WTC11 (cell line): ENCODE results near the gene AKAP6. TPM values are rescaled to one million over a fixed set of nuclear protein-coding genes. Genes with fewer than 3 reads are reported as not detected.

Experiments
- ATAC-seq: fragments of 200-7000 bp; cut with Tn5 transposase; 2 replicates; pipeline ENCODE4 v1.10.0; 2021; ENCODE audit warnings: mild to moderate bottlenecking, moderate library complexity
- CTCF ChIA-PET: fragments of 300-600 bp; sonication (Branson Sonifier 250); formaldehyde crosslinking; loops from one replicate; lab custom pipeline; 2021; ENCODE audit warnings: antibody characterized with exemption; lab: Charles Lee
- POLR2A ChIA-PET: fragments of 350-600 bp; sonication (Branson Sonifier 250); formaldehyde crosslinking; loops from one replicate; lab custom pipeline; 2021; ENCODE audit warnings: antibody characterized with exemption; lab: Charles Lee
- DNase-seq: peaks from one replicate; pipeline ENCODE4 v3.0.0; 2021; ENCODE audit warnings: low spot score
- H3K27ac Mint-ChIP-seq: 2 replicates; pipeline ENCODE4 v1.8.0; 2021; ENCODE audit warnings: mixed read lengths
- H3K27me3 Mint-ChIP-seq: 2 replicates; pipeline ENCODE4 v1.8.0; 2021; ENCODE audit warnings: low read depth, mild to moderate bottlenecking, moderate library complexity, mixed read lengths
- H3K36me3 Mint-ChIP-seq: 2 replicates; pipeline ENCODE4 v1.8.0; 2021; ENCODE audit warnings: mixed read lengths
- H3K4me1 Mint-ChIP-seq: 2 replicates; pipeline ENCODE4 v1.8.0; 2022; ENCODE audit warnings: mixed read lengths
- H3K4me3 Mint-ChIP-seq: 2 replicates; pipeline ENCODE4 v1.8.0; 2021; ENCODE audit warnings: mild to moderate bottlenecking, moderate library complexity, mixed read lengths
- H3K9me3 Mint-ChIP-seq: 2 replicates; pipeline ENCODE4 v1.8.0; 2021; ENCODE audit warnings: mixed read lengths
- CBFB ChIP-seq: sonication (generic); formaldehyde crosslinking; IDR thresholded peaks from 2 replicates; pipeline ENCODE4 v1.8.1; 2022; ENCODE audit warnings: mild to moderate bottlenecking, low read depth, missing genetic modification reagents
- CREM ChIP-seq: sonication (generic); formaldehyde crosslinking; IDR thresholded peaks from 2 replicates; pipeline ENCODE4 v1.8.1; 2022; ENCODE audit warnings: mild to moderate bottlenecking, missing genetic modification reagents, moderate library complexity
- ETV6 ChIP-seq: sonication (generic); formaldehyde crosslinking; IDR thresholded peaks from 2 replicates; pipeline ENCODE4 v1.8.1; 2022; ENCODE audit warnings: mild to moderate bottlenecking, missing genetic modification reagents
- FOXJ3 ChIP-seq: sonication (generic); formaldehyde crosslinking; IDR thresholded peaks from 2 replicates; pipeline ENCODE4 v1.9.0; 2021; ENCODE audit warnings: missing genetic modification reagents, mild to moderate bottlenecking, borderline replicate concordance
- FOXP1 ChIP-seq: sonication (generic); formaldehyde crosslinking; IDR thresholded peaks from 2 replicates; pipeline ENCODE4 v1.8.0; 2022; ENCODE audit warnings: missing genetic modification reagents, mild to moderate bottlenecking, moderate library complexity, borderline replicate concordance
- GABPB1 ChIP-seq: sonication (generic); formaldehyde crosslinking; IDR thresholded peaks from 2 replicates; pipeline ENCODE4 v1.8.1; 2023; ENCODE audit warnings: mild to moderate bottlenecking, missing genetic modification reagents
- GTF2I ChIP-seq: fragments of 250-450 bp; sonication (Bioruptor Pico); conservative IDR thresholded peaks from 2 replicates; pipeline ENCODE4 v1.4.0; 2021; ENCODE audit warnings: mild to moderate bottlenecking
- NR1H2 ChIP-seq: sonication (generic); formaldehyde crosslinking; IDR thresholded peaks from 2 replicates; pipeline ENCODE4 v1.9.0; 2021; ENCODE audit warnings: mild to moderate bottlenecking, moderate library complexity, missing genetic modification reagents
- NR3C1 ChIP-seq: sonication (generic); formaldehyde crosslinking; conservative IDR thresholded peaks from 2 replicates; pipeline ENCODE4 v1.8.1; 2023; ENCODE audit warnings: low read depth, mild to moderate bottlenecking, missing genetic modification reagents
- PRRX2 ChIP-seq: fragments of 250-450 bp; sonication (Bioruptor Pico); IDR thresholded peaks from 2 replicates; pipeline ENCODE4 v1.8.0; 2021; ENCODE audit warnings: mild to moderate bottlenecking
- RORB ChIP-seq: fragments of 250-450 bp; sonication (Bioruptor Pico); IDR thresholded peaks from 2 replicates; pipeline ENCODE4 v1.9.0; 2021; ENCODE audit warnings: mild to moderate bottlenecking
- SMAD4 ChIP-seq: sonication (generic); formaldehyde crosslinking; IDR thresholded peaks from 2 replicates; pipeline ENCODE4 v1.8.0; 2022; ENCODE audit warnings: mild to moderate bottlenecking, missing genetic modification reagents
- TCF7 ChIP-seq: sonication (generic); formaldehyde crosslinking; IDR thresholded peaks from 2 replicates; pipeline ENCODE4 v1.8.0; 2022; ENCODE audit warnings: mild to moderate bottlenecking, low read depth, missing genetic modification reagents, moderate library complexity
- total RNA-seq: library from RNA; stranded (reverse); gene quantifications from 3 replicates; pipeline ENCODE4 v1.2.3, GENCODE V29; 2021
- TF ChIP-seq, protein P1 (sequence below): fragments of 200-600 bp; IDR thresholded peaks from 2 replicates; pipeline ENCODE4 v1.8.0; 2022; ENCODE audit warnings: antibody characterized with exemption
- TF ChIP-seq, protein P2 (sequence below): sonication (generic); formaldehyde crosslinking; IDR thresholded peaks from 2 replicates; pipeline ENCODE4 v1.8.1; 2022; ENCODE audit warnings: low read depth, missing genetic modification reagents, borderline replicate concordance
- TF ChIP-seq, protein P3 (sequence below): sonication (generic); formaldehyde crosslinking; IDR thresholded peaks from 2 replicates; pipeline ENCODE4 v1.8.0; 2023; ENCODE audit warnings: missing genetic modification reagents
- TF ChIP-seq, protein P4 (sequence below): fragments of 250-450 bp; sonication (Bioruptor Pico); conservative IDR thresholded peaks from 2 replicates; pipeline ENCODE4 v1.9.0; 2021; ENCODE audit warnings: mild to moderate bottlenecking
- TF ChIP-seq, protein P5 (sequence below): sonication (generic); formaldehyde crosslinking; IDR thresholded peaks from 2 replicates; pipeline ENCODE4 v1.8.1; 2023; ENCODE audit warnings: mild to moderate bottlenecking, missing genetic modification reagents, moderate library complexity
- TF ChIP-seq, protein P6 (sequence below): fragments of 250-450 bp; sonication (Bioruptor Pico); IDR thresholded peaks from 2 replicates; pipeline ENCODE4 v1.8.0; 2021; ENCODE audit warnings: mild to moderate bottlenecking

Gene AKAP6
- total RNA-seq, 1 experiment from 2014 or later = 0.63 TPM

DNA sequence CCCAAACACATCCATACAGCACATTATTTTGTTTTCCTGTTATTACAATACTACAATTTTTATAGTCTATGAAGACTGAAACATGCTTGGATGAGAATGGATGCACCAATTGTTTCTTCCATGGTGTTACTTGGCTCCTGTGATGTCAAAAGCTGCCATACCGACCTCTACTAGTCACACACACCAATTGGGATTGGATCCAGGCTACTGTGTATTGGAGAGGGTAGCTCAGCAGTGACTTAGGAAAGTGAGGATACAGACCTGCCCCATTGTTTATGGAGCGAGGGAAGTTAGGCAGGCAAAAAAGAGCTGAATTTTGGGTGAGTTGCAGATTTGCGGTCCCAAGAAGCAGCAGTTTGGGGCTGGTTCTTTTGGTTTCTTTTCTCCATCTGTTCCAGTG lies 30.8 kb upstream of the AKAP6 start (continued):
- TF ChIP-seq, protein P1, sequence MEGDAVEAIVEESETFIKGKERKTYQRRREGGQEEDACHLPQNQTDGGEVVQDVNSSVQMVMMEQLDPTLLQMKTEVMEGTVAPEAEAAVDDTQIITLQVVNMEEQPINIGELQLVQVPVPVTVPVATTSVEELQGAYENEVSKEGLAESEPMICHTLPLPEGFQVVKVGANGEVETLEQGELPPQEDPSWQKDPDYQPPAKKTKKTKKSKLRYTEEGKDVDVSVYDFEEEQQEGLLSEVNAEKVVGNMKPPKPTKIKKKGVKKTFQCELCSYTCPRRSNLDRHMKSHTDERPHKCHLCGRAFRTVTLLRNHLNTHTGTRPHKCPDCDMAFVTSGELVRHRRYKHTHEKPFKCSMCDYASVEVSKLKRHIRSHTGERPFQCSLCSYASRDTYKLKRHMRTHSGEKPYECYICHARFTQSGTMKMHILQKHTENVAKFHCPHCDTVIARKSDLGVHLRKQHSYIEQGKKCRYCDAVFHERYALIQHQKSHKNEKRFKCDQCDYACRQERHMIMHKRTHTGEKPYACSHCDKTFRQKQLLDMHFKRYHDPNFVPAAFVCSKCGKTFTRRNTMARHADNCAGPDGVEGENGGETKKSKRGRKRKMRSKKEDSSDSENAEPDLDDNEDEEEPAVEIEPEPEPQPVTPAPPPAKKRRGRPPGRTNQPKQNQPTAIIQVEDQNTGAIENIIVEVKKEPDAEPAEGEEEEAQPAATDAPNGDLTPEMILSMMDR = no peak
- TF ChIP-seq PRRX2 = no peak
- TF ChIP-seq, protein P2, sequence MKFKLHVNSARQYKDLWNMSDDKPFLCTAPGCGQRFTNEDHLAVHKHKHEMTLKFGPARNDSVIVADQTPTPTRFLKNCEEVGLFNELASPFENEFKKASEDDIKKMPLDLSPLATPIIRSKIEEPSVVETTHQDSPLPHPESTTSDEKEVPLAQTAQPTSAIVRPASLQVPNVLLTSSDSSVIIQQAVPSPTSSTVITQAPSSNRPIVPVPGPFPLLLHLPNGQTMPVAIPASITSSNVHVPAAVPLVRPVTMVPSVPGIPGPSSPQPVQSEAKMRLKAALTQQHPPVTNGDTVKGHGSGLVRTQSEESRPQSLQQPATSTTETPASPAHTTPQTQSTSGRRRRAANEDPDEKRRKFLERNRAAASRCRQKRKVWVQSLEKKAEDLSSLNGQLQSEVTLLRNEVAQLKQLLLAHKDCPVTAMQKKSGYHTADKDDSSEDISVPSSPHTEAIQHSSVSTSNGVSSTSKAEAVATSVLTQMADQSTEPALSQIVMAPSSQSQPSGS (CRISPR knock-in tag) = no peak
- TF ChIP-seq, protein P3, sequence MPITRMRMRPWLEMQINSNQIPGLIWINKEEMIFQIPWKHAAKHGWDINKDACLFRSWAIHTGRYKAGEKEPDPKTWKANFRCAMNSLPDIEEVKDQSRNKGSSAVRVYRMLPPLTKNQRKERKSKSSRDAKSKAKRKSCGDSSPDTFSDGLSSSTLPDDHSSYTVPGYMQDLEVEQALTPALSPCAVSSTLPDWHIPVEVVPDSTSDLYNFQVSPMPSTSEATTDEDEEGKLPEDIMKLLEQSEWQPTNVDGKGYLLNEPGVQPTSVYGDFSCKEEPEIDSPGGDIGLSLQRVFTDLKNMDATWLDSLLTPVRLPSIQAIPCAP (CRISPR knock-in tag) = no peak

DNA sequence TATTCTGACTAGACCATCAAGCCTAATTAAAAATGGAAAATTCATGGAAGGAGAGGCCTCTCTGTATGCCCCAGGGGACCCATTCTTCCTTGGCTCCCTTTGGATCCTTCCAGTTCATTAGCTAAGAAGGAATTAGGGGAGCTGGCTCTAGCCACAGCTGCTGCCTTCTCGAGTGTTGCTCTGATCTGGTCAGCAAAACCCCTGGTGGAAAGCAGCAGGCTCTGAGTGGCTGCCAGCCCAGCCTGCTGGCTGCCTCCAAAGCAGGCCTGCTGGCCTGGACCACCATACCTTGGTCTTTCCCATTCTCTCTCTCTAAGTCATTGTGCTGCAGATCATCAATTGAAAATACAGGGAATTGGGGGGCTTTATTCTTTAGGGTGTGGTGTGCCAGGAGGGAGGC lies 29.0 kb upstream of the AKAP6 start:
- Mint-ChIP-seq H3K27me3 (peaks cover 6% of the 10 kb centered on the region; the same call in 1 of the 2 replicates), H3K9me3 (no peaks in the 10 kb centered on the region), H3K4me3 (no peak overlapping the region), H3K36me3 (no peaks in the 10 kb centered on the region), H3K27ac (no peak overlapping the region), H3K4me1 (no peaks in the 10 kb centered on the region)
- ChIA-PET POLR2A (no interaction called here), CTCF (no interaction called here)
- ATAC-seq (no peak; the same call in 1 of the 2 replicates), DNase-seq (no peak)
- TF ChIP-seq, protein P4, sequence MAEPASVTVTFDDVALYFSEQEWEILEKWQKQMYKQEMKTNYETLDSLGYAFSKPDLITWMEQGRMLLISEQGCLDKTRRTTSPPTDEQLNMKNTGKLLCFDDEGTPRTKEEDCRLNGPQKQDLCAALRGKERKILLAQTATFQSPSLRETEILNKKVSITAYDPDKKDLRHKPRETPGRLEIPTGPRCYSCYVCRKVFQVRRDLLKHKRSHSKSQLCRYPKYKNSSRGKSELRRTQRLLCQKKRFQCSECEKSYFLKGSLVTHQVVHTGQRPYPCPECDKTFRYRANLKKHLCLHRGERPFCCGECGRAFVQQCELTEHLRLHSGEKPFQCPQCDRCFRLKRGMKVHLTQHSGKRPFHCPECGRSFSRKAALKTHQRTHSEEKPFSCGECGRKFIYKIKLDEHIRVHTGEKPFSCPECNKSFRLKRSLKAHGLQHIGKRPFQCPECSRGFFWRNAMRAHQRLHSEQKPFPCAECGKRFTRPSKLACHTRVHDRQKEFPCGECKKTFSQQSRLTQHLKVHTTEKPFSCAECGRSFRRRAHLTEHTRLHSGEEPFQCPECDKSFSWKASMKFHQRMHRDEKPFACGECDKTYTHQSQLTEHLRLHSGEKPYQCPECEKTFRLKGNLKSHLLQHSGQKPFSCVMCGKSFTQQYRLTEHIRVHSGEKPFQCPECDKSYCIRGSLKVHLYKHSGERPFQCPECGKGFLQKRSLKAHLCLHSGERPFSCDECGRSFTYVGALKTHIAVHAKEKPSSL (CRISPR knock-in tag) = no peak
- TF ChIP-seq ETV6 (CRISPR knock-in tag) (no peak), RORB (CRISPR knock-in tag) (no peak), GTF2I (CRISPR knock-in tag) (no peak), CBFB (CRISPR knock-in tag) (no peak), FOXP1 (CRISPR knock-in tag) (no peak), TCF7 (no peak), SMAD4 (CRISPR knock-in tag) (no peak), NR1H2 (no peak), FOXJ3 (CRISPR knock-in tag) (no peak), NR3C1 (CRISPR knock-in tag) (no peak)
- TF ChIP-seq, protein P3 (CRISPR knock-in tag) = no peak
- TF ChIP-seq, protein P5, sequence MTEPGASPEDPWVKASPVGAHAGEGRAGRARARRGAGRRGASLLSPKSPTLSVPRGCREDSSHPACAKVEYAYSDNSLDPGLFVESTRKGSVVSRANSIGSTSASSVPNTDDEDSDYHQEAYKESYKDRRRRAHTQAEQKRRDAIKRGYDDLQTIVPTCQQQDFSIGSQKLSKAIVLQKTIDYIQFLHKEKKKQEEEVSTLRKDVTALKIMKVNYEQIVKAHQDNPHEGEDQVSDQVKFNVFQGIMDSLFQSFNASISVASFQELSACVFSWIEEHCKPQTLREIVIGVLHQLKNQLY = no peak

DNA sequence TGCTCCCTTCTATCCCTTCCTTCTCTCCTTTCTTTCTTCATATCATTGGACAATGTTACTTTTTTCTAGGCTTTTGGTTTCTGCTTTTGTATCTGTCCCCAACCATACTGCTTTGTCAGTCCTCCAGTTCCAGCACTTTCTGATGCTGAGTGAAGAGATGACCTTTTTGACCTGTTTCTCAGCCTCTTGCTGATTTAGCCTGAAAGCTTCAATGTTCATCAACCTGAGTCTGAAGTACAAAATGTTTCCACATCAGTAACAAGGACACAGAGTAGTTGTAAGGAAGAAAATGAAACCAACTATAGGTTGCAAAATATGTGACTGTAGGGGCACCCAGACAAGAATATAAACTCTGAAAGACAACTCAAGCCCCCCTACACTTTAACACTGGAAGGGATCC lies 25.2 kb upstream of the AKAP6 start:
- no peaks in the 10 kb centered on the region for H3K36me3 Mint-ChIP-seq
- no peak overlapping the region for H3K4me3 Mint-ChIP-seq
- H3K9me3 Mint-ChIP-seq = peaks cover under 1% of the 10 kb centered on the region; the same call in 1 of the 2 replicates
- CTCF ChIA-PET = no interaction called here
- POLR2A ChIA-PET = no interaction called here
- H3K27ac Mint-ChIP-seq = no peak overlapping the region
- DNase-seq = no peak
- no peaks in the 10 kb centered on the region for H3K27me3 Mint-ChIP-seq
- no peaks in the 10 kb centered on the region for H3K4me1 Mint-ChIP-seq
- no peak for ATAC-seq
- TF ChIP-seq, protein P1 = no peak
- TF ChIP-seq CREM (CRISPR knock-in tag) = no peak
- TF ChIP-seq, protein P3 (CRISPR knock-in tag) = no peak
- no peak for TF ChIP-seq GABPB1 (CRISPR knock-in tag)
- TF ChIP-seq, protein P6, sequence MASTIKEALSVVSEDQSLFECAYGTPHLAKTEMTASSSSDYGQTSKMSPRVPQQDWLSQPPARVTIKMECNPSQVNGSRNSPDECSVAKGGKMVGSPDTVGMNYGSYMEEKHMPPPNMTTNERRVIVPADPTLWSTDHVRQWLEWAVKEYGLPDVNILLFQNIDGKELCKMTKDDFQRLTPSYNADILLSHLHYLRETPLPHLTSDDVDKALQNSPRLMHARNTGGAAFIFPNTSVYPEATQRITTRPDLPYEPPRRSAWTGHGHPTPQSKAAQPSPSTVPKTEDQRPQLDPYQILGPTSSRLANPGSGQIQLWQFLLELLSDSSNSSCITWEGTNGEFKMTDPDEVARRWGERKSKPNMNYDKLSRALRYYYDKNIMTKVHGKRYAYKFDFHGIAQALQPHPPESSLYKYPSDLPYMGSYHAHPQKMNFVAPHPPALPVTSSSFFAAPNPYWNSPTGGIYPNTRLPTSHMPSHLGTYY (CRISPR knock-in tag) = no peak
